WTC11 (cell line): ENCODE results near the gene SLC9A4.

Experiments
- ATF1 ChIP-seq: sonication (generic); formaldehyde crosslinking; IDR thresholded peaks from 2 replicates; pipeline ENCODE4 v1.8.1; 2023; ENCODE audit warnings: mild to moderate bottlenecking, moderate library complexity, missing genetic modification reagents
- ATF3 ChIP-seq: sonication (generic); formaldehyde crosslinking; conservative IDR thresholded peaks from 2 replicates; pipeline ENCODE4 v1.8.1; 2022; ENCODE audit warnings: mild to moderate bottlenecking, missing genetic modification reagents
- CTCF ChIP-seq: fragments of 200-600 bp; IDR thresholded peaks from 2 replicates; pipeline ENCODE4 v1.8.0; 2022; ENCODE audit warnings: antibody characterized with exemption
- E2F4 ChIP-seq: sonication (generic); formaldehyde crosslinking; IDR thresholded peaks from 2 replicates; pipeline ENCODE4 v1.8.1; 2022; ENCODE audit warnings: low read depth, mild to moderate bottlenecking, moderate library complexity, missing genetic modification reagents, borderline replicate concordance
- ETV6 ChIP-seq: sonication (generic); formaldehyde crosslinking; IDR thresholded peaks from 2 replicates; pipeline ENCODE4 v1.8.1; 2022; ENCODE audit warnings: mild to moderate bottlenecking, missing genetic modification reagents
- FOXP4 ChIP-seq: sonication (generic); formaldehyde crosslinking; IDR thresholded peaks from 2 replicates; pipeline ENCODE4 v1.8.0; 2022; ENCODE audit warnings: mild to moderate bottlenecking, missing genetic modification reagents
- GABPB1 ChIP-seq: sonication (generic); formaldehyde crosslinking; IDR thresholded peaks from 2 replicates; pipeline ENCODE4 v1.8.1; 2023; ENCODE audit warnings: mild to moderate bottlenecking, missing genetic modification reagents
- MYBL2 ChIP-seq: sonication (generic); formaldehyde crosslinking; IDR thresholded peaks from 2 replicates; pipeline ENCODE4 v1.8.1; 2023; ENCODE audit warnings: mild to moderate bottlenecking, moderate library complexity, missing genetic modification reagents
- PRDM15 ChIP-seq: sonication (generic); formaldehyde crosslinking; IDR thresholded peaks from 2 replicates; pipeline ENCODE4 v1.8.0; 2022; ENCODE audit warnings: missing genetic modification reagents
- RELA ChIP-seq: sonication (generic); formaldehyde crosslinking; IDR thresholded peaks from 2 replicates; pipeline ENCODE4 v1.8.1; 2022; ENCODE audit warnings: missing genetic modification reagents, mild to moderate bottlenecking, borderline replicate concordance
- USF2 ChIP-seq: sonication (generic); formaldehyde crosslinking; IDR thresholded peaks from 2 replicates; pipeline ENCODE4 v1.8.1; 2023; ENCODE audit warnings: mild to moderate bottlenecking, missing genetic modification reagents, moderate library complexity
- ZNF138 ChIP-seq: sonication (generic); formaldehyde crosslinking; conservative IDR thresholded peaks from 2 replicates; pipeline ENCODE4 v1.8.1; 2022; ENCODE audit warnings: mild to moderate bottlenecking, moderate library complexity, missing genetic modification reagents
- ZNF423 ChIP-seq: fragments of 250-450 bp; sonication (Bioruptor Pico); IDR thresholded peaks from 2 replicates; pipeline ENCODE4 v2.1.2; 2022; ENCODE audit warnings: mild to moderate bottlenecking, moderate library complexity

- TF ChIP-seq ATF3 (CRISPR knock-in tag): no peak
- TF ChIP-seq USF2 (CRISPR knock-in tag): no peak
- no peak for TF ChIP-seq CTCF
- no peak for TF ChIP-seq E2F4
- no peak for TF ChIP-seq RELA (CRISPR knock-in tag)
- no peak for TF ChIP-seq ZNF138 (CRISPR knock-in tag)
- no peak for TF ChIP-seq FOXP4 (CRISPR knock-in tag)
- TF ChIP-seq GABPB1 (CRISPR knock-in tag): no peak
- no peak for TF ChIP-seq PRDM15 (CRISPR knock-in tag)
- no peak for TF ChIP-seq ZNF423
- no peak for TF ChIP-seq ETV6 (CRISPR knock-in tag)
- TF ChIP-seq ATF1: no peak
- TF ChIP-seq MYBL2 (CRISPR knock-in tag): no peak
Measured at GRCh38 chr2:102453501-102453900, 19.5 kb upstream of the SLC9A4 start.
